DND-41 (cell line): Measurements from ENCODE around the gene ATXN2.

Experiments
- CTCF ChIP-seq: IDR thresholded peaks from 2 replicates; pipeline ENCODE4 v1.5.1; 2012; ENCODE audit warnings: borderline replicate concordance, low read length, moderate library complexity, mild to moderate bottlenecking; ENCODE audit not compliant: poor library complexity, severe bottlenecking; ENCODE audit errors: extremely low read depth
- EZH2 ChIP-seq: IDR thresholded peaks from 3 replicates; pipeline ENCODE4 v1.6.1; 2012; ENCODE audit warnings: borderline replicate concordance, low read depth, mild to moderate bottlenecking, moderate library complexity, low read length, inconsistent platforms; ENCODE audit not compliant: severe bottlenecking

DNA sequence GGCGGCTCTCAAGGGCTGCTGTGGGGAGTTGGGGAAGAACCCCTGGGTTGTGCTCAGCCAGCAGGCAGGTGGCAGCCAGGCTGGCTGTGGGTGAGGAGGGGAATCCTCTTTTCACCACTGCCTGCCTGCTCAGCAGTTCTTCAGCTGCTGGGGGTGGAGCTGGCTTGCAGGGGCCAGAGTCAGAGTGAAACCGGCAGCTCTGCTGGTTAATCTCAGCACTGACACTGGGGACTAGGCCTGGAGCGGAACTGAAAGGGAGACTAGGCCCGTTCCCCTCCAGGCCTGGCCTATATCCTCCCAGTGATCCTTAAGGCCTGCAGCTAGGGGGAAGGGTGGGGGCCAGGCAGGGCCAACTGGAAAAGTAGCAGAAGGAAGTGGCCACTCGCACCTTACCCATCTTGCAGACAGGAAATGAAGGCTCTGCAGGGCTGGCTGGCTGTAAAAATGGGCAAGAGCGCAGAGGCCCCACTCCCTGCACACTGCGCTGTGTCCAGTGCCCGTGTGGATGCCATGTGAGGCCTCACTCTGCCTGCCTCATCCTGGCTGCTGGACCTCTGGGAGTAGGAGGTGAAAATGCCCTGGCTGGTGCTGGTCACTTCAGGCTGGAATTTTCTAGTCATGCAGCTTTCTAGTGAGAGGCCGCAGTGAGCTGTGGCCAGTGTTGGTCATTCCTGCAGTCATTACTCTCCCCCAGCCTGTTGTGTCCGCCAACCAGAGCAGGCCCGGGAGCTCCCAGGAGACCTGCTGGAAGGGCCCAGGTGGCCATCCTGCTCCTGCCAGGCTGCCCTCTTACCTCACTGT is 154.0 kb downstream of the ATXN2 start:
- no peak for TF ChIP-seq CTCF
- TF ChIP-seq EZH2, result no peak
